Tongue (tissue), 2 donors: ENCODE results near the gene VKORC1. TPM values are rescaled to one million over a fixed set of nuclear protein-coding genes. Genes with fewer than 3 reads are reported as not detected.
"Not testable (repeated sequence)": the region's sequence is repeated elsewhere in the genome, so short reads cannot be mapped to it uniquely, and the experiment has no call there.

Experiments used
- DNase-seq: peaks from one replicate; pipeline ENCODE4 v3.0.0-alpha.2; 2015
- total RNA-seq: library from RNA; depleted of rRNA; stranded (reverse); fragments of >200 nt; gene quantifications from one replicate; pipeline ENCODE4 v1.2.3, GENCODE V29; 2014

VKORC1 gene
- total RNA-seq, 1 donor from 2014 or later = 64.2 TPM

DNA sequence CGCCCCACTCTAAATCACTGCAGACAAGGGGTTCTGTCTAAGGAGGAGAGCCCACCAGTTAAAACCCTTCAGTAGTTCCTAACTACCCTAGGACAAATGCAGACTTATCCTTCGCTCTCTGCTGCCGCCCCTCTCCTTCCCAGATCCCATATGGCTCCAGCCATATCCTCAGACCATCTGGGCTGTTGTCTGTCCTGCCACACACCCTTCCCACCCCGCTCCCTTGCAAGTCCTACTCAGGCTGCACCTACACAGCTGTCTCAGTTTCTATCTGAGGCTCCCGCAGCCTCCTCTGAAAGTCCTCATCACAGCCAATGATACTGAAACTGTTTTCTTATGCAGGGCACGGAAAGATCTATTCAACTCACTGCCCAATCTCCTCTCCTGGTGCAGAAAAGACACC is 12.9 kb upstream of the VKORC1 start:
- no peak for DNase-seq

DNA sequence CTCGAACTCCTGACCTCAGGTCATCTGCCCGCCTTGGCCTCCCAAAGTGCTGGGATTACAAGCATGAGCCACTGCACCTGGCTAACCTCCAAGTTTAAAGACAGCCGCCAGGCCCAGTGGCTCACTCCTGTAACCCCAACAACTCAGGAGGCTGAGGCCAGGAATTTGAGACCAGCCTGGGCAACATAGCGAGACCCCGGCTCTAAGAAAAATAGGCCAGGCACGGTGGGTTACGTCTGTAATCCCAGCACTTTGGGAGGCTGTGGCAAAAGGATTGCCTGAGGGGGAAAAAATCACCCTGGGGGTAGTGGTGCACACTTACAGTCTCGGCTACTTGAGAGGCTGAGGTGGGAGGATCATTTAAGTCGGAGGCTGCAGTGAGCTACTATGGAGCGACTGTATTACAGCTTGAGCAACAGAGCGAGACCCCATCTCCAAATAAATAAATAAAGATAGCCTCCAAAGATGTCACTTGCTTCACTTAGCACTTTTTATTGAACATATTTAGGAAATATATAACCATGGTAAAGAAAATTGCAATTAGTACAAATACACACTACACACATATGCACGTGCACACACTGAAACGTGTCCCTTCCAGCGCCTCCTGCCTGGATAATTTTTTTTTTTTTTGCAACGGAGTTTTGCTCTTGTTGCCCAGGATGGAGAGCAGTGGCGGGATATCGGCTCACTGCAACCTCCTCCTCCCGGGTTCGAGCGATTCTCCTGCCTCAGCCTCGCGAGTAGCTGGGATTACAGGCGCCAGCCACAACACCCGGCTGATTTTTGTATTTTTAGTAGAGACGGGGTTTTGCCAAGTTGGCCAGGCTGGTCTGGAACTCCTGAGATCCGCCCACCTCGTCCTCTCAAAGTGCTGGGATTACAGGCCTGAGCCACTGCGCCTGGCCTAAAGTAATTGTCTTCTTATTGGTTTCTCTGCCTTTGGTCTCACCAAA is 12.2 kb upstream of the VKORC1 start:
- DNase-seq = no peak

- peak; percentile 78 for DNase-seq
Measured at GRCh38 chr16:31105677-31106213, 11.1 kb upstream of the VKORC1 start.

GRCh38 chr16:31100876-31101641 is 6.5 kb upstream of the VKORC1 start:
- not testable (repeated sequence) for DNase-seq

DNA sequence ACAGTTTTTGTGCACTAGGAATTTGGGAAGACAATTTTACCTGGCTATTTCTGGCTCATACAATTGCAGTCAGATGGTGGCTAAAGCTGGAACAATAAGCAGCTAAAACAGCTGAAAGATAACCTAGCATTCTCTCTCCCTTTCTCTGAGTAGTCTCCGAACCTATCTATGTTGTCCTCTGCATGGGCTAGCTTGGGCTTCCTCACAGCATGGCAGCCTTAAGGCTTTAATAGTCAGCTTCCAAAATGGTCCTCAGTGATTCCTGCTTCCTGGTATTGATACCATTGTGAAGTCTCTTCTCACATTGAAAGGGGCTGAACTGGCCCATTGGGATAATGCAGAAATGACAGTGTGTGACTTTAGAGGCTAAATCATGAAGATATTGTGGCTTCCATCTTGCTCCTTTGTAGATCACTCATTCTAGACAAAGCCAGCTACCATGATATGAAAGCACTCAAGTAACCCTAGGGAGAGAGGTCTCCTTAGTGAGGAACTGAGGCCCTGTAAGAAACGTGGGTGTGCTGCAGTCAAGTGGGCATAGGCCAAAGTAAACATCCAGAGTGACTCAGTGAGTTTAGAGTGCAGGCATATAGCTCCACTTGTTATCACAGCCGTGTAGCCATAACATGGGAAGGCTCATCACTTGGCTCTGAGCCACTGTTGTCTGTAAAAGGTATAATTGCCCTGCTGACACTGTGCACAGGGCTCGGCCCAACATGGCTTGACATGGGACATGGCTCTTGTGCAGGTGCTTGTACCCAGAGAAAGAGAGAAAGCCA is 5.5 kb upstream of the VKORC1 start:
- DNase-seq = no peak

- DNase-seq = peak; percentile 29
Measured at GRCh38 chr16:31094088-31094423, 541 bp downstream of the VKORC1 start.

DNA sequence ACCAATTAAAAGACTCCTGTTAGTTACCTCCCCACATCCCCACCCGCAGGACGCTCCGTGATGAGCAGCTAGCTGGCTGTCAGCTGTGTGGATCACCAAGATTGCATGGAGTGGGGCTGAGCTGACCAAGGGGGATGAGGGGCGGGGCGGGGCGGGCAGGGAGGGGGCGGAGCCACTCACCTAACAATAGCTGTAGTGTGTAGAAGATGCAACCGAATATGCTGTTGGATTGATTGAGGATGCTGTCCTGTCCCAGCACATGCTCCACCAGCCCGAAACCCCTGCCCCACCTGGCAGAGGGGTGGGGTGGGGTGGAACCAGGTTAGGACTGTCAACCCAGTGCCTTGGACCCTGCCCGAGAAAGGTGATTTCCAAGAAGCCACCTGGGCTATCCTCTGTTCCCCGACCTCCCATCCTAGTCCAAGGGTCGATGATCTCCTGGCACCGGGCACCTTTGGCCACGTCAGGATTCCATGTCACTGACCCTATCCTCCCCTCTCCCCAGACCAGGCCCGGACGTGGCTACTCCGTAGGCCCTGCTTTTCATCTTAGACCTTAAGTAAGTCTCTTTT is 1.4 kb downstream of the VKORC1 start:
- DNase-seq = peak; percentile 53

DNA sequence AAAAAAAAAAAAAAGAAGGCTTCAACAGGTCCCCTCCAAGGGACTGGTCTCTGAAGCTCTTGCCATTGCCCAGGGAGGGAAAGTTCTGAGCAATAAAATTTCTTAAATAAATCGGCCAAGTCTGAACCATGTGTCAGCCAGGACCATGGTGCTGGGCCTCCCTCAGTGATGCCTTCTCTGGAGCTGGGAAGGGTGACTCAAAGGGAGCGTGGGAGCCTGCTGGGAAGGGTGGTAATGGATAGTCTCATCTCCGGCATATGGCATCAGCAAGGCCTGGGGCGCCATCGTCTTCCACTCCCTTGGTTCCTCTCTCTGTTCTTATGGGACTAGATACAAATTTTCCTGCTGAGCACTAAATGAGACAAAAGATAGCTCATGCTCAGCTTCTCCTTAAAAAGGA is 2.3 kb downstream of the VKORC1 start:
- no peak for DNase-seq

- DNase-seq = no peak
Measured at GRCh38 chr16:31090540-31090939, 4.1 kb downstream of the VKORC1 start.

DNA sequence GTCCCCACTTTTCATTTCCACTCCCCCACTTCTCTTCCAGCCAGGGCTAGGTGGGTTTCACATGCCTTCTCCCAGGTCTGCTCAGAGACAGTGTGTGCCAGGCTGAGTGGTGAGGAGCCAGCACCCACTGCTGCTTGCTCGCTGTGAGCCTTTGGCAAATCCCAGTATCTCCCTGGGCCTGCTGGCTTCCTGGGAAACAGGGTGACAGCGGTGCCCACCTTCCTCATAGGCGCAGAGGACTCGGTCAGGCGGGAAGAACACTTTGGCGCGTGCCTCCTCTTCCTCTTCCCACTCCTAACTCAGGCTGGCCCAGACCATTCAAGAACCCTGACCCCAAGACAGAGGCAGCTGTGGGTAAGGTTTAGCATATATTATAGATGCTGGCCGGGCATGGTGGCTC is 5.4 kb downstream of the VKORC1 start:
- no peak for DNase-seq

DNA sequence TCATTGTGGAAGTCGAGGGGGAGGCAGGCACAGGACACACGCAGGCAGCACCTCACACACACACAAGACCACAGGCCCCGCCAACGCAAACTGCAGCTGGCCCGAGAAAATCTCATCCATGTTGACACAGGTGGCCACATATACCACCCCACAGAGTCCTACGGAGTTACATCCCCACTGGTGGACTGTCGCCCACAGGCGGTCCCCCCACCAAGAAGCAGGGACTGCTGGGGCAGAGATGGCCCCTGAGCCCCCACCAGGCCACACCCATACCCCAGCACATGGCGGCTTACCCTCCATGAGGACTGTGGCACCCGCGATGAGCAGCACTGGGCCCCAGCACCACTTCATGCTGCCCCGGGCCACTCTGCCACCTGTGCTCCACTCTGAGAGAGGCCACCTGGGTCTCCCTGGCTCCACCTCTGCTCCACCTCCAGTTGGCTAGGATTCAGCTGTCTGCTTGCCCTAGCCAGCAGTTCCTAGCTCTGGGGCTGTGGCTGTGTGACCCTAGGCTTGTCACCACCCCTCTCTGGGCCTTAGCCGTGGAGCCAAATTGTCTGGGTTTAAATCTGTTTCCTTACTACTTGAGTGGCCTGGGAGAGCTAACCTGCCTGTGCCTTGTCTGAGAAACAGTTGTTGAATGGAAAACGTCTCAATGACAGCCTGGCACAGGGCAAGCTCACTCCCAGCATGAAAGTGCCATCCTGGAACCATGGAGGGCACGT is 6.0 kb downstream of the VKORC1 start, which contains the start of gene PRSS53:
TSS of gene PRSS53 (minus strand) at position 485 of the 725 bp plus-strand sequence. CDS start at position 351, 134 bp downstream.
- DNase-seq = no peak

GRCh38 chr16:31087971-31088370 is 6.6 kb downstream of the VKORC1 start:
- no peak for DNase-seq

DNA sequence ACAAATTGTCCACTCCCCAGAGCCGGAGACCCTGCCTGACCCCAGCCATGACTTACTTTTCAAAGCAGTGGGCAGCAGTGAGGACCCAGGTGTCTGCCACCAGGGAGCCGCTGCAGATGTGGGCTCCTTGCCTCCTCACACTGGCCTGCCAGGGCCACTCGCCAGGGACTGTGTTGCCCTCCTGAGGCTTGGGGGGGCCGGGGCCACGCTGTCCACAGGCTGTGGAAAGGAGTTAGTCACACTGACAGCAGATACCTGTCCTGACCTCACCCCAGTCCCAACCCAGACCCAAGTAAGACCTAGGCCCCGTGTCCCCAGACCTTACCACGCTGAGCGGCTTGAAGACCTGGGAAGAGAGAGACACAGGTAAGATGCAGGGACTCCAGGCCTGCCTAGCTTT is 7.1 kb downstream of the VKORC1 start:
- no peak for DNase-seq

DNA sequence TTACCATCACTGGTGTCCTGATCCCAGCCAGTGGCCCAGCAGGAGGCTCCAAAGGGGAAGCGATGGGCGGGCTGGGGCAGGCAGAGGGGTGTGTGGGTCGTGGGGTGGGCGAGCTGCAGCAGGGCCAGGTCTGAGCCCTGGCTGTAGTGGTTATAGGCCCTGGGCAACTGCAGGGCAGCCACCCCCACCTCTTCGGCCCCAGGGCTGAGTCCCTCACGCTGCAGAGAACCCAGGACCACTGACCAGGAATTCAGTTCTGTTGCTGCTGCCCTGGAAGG is 8.0 kb downstream of the VKORC1 start:
- no peak for DNase-seq

DNA sequence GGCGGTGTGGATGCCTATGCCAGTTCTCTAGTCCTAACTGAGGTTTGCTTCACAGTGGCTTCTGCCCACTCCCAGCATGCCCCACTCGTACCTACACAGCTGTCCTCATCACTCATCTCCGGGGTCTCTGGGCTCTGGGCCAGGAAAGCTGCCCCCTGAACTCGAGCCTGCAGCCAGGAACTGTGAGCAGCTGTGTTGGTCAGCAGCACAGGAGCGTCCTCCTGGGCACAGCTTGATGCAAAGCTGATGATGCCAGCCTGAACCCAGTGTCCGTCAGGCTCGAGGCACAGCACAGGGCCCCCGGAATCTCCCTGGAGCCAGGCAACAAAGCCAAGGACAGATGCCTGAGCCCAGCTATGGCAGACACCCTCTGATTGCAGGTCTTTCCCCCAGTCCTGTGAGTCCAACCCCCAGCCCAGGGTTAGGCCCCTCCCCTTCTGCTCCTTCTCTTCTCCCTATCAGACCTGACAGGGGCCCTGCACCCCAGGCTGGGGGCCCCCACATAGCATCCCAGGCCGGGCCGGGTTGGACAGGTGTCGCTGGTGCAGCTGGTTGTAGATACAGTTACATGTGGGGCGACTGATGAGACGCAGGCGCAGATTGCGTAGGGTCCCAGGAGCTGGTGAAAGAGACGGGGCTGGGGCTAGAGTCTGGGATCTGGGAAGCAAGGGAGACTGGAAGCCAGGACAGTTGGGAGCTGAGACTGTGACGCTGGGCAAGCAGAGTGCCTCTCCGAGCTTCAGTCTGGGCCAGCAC is 8.5 kb downstream of the VKORC1 start:
- peak; percentile 95 for DNase-seq

DNA sequence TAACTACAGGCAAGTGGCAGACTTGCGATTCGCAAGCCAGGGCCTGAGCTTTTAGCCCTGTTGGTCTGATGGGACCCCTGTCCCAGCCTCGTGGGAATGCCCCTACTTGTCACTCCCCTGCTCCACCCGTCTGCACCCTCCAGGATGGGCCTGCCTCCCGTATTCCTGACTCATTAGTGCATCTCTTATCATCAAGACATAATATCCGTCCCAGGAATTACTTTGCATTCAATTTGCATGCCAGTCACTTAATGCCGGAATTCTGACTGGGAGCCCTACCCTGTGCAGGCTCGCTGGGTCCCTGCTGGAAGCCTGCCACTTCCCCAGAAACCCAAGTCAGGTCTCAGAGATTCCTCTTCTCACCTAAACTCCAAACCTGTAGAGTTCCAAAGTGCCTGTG is 9.2 kb downstream of the VKORC1 start:
- DNase-seq = no peak

DNA sequence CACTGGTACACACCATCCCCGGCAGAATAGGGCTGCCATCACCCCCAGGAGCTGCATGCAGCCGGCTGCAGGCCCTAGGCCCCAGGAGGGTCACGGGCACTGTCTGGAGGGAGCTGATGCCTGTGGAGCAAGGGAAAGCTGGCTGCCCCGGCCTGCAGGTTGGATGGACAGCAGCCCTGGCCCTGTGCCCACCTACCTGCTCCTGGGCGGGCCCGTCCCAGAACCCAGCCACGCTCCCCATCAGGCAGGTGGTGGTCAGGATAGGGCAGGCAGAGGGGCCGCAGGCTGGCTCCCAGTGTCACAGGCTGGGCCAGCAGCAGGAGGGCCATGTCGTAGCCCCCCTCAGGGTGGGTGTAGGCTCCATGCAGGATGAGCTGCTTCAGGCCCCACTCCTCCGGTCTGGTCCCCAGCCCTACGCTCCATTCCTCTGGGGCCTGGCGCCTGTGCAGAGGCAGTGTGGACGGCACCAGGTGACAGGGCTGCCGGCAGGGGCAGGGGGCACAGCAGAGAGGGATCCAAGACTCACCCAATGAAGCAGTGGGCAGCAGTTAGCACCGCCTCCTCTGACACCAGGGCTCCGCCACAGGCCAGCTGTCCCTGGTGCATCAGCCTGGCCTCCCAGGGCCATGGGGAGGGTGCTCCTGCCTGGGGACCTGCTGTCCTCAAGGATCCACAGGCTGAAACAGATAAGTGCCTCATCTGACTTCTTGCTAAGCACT is 9.9 kb downstream of the VKORC1 start:
- DNase-seq = peak; percentile 70

DNA sequence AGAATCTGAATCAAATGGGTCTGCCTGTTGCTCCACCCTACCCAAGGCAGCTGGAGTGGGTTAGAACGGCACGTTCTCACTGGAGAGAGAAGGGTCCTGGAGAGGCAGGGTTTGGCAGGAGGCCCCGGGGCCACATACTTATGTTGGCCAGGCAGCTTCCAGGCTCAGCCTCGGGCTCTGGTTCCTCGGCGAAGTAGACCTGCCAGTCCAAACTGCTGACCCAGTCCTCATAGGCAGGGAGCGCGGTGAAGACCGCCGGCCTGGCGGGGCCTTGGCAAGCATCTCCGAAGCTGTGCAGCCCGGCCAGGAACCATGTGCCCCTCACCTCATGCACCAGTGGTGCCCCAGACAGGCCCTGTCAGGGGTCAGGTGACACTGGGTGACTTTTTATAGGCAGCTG is 10.6 kb downstream of the VKORC1 start:
- no peak for DNase-seq

GRCh38 chr16:31083556-31083955 is 11.0 kb downstream of the VKORC1 start:
- DNase-seq = no peak

GRCh38 chr16:31083081-31083480 is 11.5 kb downstream of the VKORC1 start:
- DNase-seq = no peak
